HCT116 (cell line): ENCODE results near the gene ERC2. TPM values are rescaled to one million over a fixed set of nuclear protein-coding genes. Genes with fewer than 3 reads are reported as not detected.

Source experiments
- ATAC-seq: fragments of 200-7000 bp; cut with Tn5 transposase; 2 replicates; pipeline ENCODE4 v1.9.1; 2020; ENCODE audit warnings: mild to moderate bottlenecking, moderate library complexity
- BruUV-seq: library from RNA; stranded (reverse); fragments of 400-500 nt; replicated peaks from 2 replicates; lab custom pipeline; 2021; lab: Mats Ljungman, UMichigan
- CTCF ChIA-PET: fragments of 300-600 bp; sonication (Branson Sonifier 250); formaldehyde crosslinking; loops from one replicate; lab custom pipeline; 2021; ENCODE audit warnings: antibody characterized with exemption; lab: Charles Lee
- POLR2A ChIA-PET: fragments of 300-600, 350-600 bp; sonication (Branson Sonifier 250); formaldehyde crosslinking; loops from one replicate; lab custom pipeline; 2021; ENCODE audit warnings: antibody characterized with exemption; lab: Charles Lee
- RAD21 ChIA-PET, 2 experiments: fragments of 300-600 bp; sonication (Branson Sonifier 250); formaldehyde crosslinking; loops; one replicate each; lab custom pipeline; 2023; ENCODE audit warnings: low total read pairs in 2 of 2; ENCODE audit not compliant: uncharacterized antibody in 2 of 2, unreplicated experiment in 2 of 2, low non-redundant PET in 1 of 2; lab: Charles Lee
- DNase-seq: peaks from one replicate; pipeline ENCODE4 v3.0.0-alpha.2; 2010; ENCODE audit warnings: low read depth, low spot score
- H2AFZ ChIP-seq: fragments of 200-600 bp; shearing (Covaris generic), sonication (generic); 2 replicates; pipeline ENCODE4 v1.6.1; 2017; ENCODE audit warnings: low read depth, mixed run types, mixed read lengths, antibody characterized with exemption, low read length; ENCODE audit not compliant: poor library complexity, severe bottlenecking
- H3K27ac ChIP-seq: 2 replicates; pipeline ENCODE4 v1.5.1; 2012; ENCODE audit warnings: low read depth, low read length
- H3K27me3 ChIP-seq: fragments of 200-600 bp; sonication (generic); 2 replicates; pipeline ENCODE4 v1.6.1; 2016; ENCODE audit warnings: mixed run types, low read length, mixed read lengths; ENCODE audit not compliant: insufficient read depth
- H3K36me3 ChIP-seq, 2 experiments: fragments of 200-500 bp in 1 of 2; fragments of 200-600 bp in 1 of 2; sonication (Bioruptor generic) in 1 of 2; sonication (generic) in 1 of 2; 2 replicates each; pipeline versions ENCODE4 v1.5.1 to v1.6.1; 2014 to 2016; ENCODE audit warnings: low read length in 2 of 2, inconsistent platforms in 1 of 2, mixed read lengths in 1 of 2, mixed run types in 1 of 2; ENCODE audit not compliant: insufficient read depth in 2 of 2, control insufficient read depth in 1 of 2
- H3K4me1 ChIP-seq, 2 experiments: fragments of 200-600 bp in 1 of 2; sonication (generic) in 1 of 2; 2 replicates each; pipeline versions ENCODE4 v1.5.1 to v1.6.1; 2012 to 2017; ENCODE audit warnings: low read length in 2 of 2, inconsistent platforms in 1 of 2, mild to moderate bottlenecking in 1 of 2, mixed read lengths in 1 of 2, mixed run types in 1 of 2, moderate library complexity in 1 of 2; ENCODE audit not compliant: insufficient read depth in 2 of 2, control insufficient read depth in 1 of 2
- H3K4me2 ChIP-seq: fragments of 200-600 bp; sonication (generic); 2 replicates; pipeline ENCODE4 v1.6.1; 2017; ENCODE audit warnings: mixed run types, low read length, mixed read lengths
- H3K4me3 ChIP-seq, 2 experiments: fragments of 200-600 bp in 1 of 2; sonication (generic) in 1 of 2; replicated peaks in 1 of 2; 2 replicates each; pipeline ENCODE4 v1.5.1; 2011 to 2016; ENCODE audit warnings: low read length in 2 of 2, control low read depth in 1 of 2, low read depth in 1 of 2, mild to moderate bottlenecking in 1 of 2, mixed read lengths in 1 of 2, mixed run types in 1 of 2
- H3K79me2 ChIP-seq: fragments of 200-600 bp; sonication (generic); 2 replicates; pipeline ENCODE4 v1.6.1; 2017; ENCODE audit warnings: mild to moderate bottlenecking, mixed run types, low read length, moderate library complexity, mixed read lengths; ENCODE audit not compliant: insufficient read depth
- H3K9ac ChIP-seq: fragments of 200-600 bp; sonication (generic); 2 replicates; pipeline ENCODE4 v1.6.1; 2016; ENCODE audit warnings: low read length, mixed read lengths
- H3K9me2 ChIP-seq: fragments of 200-600 bp; sonication (generic), shearing (Covaris generic); 2 replicates; pipeline ENCODE4 v1.6.1; 2017; ENCODE audit warnings: mixed run types, mild to moderate bottlenecking, moderate library complexity; ENCODE audit not compliant: insufficient read depth
- H3K9me3 ChIP-seq, 2 experiments: fragments of 200-500 bp in 1 of 2; fragments of 200-600 bp in 1 of 2; sonication (Bioruptor generic) in 1 of 2; sonication (generic) in 1 of 2; 2 replicates each; pipeline ENCODE4 v1.6.1; 2014 to 2017; ENCODE audit warnings: low read length in 2 of 2, mixed read lengths in 2 of 2, inconsistent platforms in 1 of 2, low read depth in 1 of 2, mild to moderate bottlenecking in 1 of 2, mixed run types in 1 of 2, moderate library complexity in 1 of 2; ENCODE audit not compliant: control insufficient read depth in 1 of 2, insufficient read depth in 1 of 2
- H4K20me1 ChIP-seq: fragments of 200-600 bp; sonication (generic), shearing (Covaris generic); 2 replicates; pipeline ENCODE4 v1.6.1; 2017; ENCODE audit warnings: mixed run types, mild to moderate bottlenecking, moderate library complexity; ENCODE audit not compliant: insufficient read depth
- ATF3 ChIP-seq: IDR thresholded peaks from 2 replicates; pipeline ENCODE4 v1.6.1; 2012
- CEBPB ChIP-seq: IDR thresholded peaks from 2 replicates; pipeline ENCODE4 v1.6.1; 2012; ENCODE audit warnings: low read depth
- CTCF ChIP-seq, 3 experiments: fragments of 200-600 bp in 1 of 3; sonication (generic) in 1 of 3; IDR thresholded peaks in 2 of 3; conservative IDR thresholded peaks in 1 of 3; 2 replicates each; pipeline ENCODE4 v1.5.1; 2012 to 2017; ENCODE audit warnings: low read depth in 2 of 3, low read length in 2 of 3, antibody characterized with exemption in 1 of 3, borderline replicate concordance in 1 of 3, control low read depth in 1 of 3, mild to moderate bottlenecking in 1 of 3, mixed read lengths in 1 of 3, mixed run types in 1 of 3, moderate library complexity in 1 of 3; ENCODE audit not compliant: insufficient read depth in 1 of 3
- EZH2 ChIP-seq: fragments of 200-600 bp; sonication (generic); IDR thresholded peaks from 2 replicates; pipeline ENCODE4 v1.6.1; 2017; ENCODE audit warnings: antibody characterized with exemption, mixed run types
- FOSL1 ChIP-seq: IDR thresholded peaks from 2 replicates; pipeline ENCODE4 v1.6.1; 2012; ENCODE audit warnings: low read depth
- JUND ChIP-seq: IDR thresholded peaks from 2 replicates; pipeline ENCODE4 v1.6.1; 2012
- MAX ChIP-seq: IDR thresholded peaks from 2 replicates; pipeline ENCODE4 v1.6.1; 2012
- POLR2A ChIP-seq: IDR thresholded peaks from 2 replicates; pipeline ENCODE4 v1.7.0; 2011; ENCODE audit warnings: borderline replicate concordance; ENCODE audit not compliant: insufficient read depth, insufficient read length; ENCODE audit errors: extremely low read depth
- SIN3A ChIP-seq: IDR thresholded peaks from 2 replicates; pipeline ENCODE4 v1.6.1; 2012; ENCODE audit warnings: low read depth
- SP1 ChIP-seq: IDR thresholded peaks from 2 replicates; pipeline ENCODE4 v1.6.1; 2012; ENCODE audit warnings: low read depth
- TCF7L2 ChIP-seq: IDR thresholded peaks from 2 replicates; pipeline ENCODE4 v1.7.0; 2011; ENCODE audit warnings: borderline replicate concordance, inconsistent platforms; ENCODE audit not compliant: insufficient read depth, insufficient read length; ENCODE audit errors: extremely low read depth
- YY1 ChIP-seq: IDR thresholded peaks from 2 replicates; pipeline ENCODE4 v1.6.1; 2011; ENCODE audit warnings: low read length, low read depth, moderate library complexity, mild to moderate bottlenecking; ENCODE audit not compliant: insufficient replicate concordance; ENCODE audit errors: extremely low read depth
- ZFX ChIP-seq: fragments of 450-650 bp; IDR thresholded peaks from 2 replicates; pipeline ENCODE4 v1.6.1; 2017
- intact Hi-C: fragments of 100-400 bp; cut with micrococcal nuclease; formaldehyde crosslinking; loops from 2 replicates; pipeline ENCODE4 v1.10.0; 2022
- total RNA-seq: library from RNA; stranded (reverse); gene quantifications from one replicate; pipeline ENCODE4 v1.2.1, GENCODE V29; 2021; ENCODE audit not compliant: unreplicated experiment

The ERC2 gene
- total RNA-seq, 1 experiment from 2014 or later: not detected

GRCh38 chr3:56219894-56220805 lies 248.1 kb downstream of the ERC2 start:
- Histone ChIP-seq H3K4me3 (no peak overlapping the region), H3K9me3 (no peaks in the 10 kb centered on the region), H3K9ac (no peak overlapping the region), H3K9me2 (no peaks in the 10 kb centered on the region), H2AFZ (no peak overlapping the region), H3K79me2 (no peaks in the 10 kb centered on the region), H3K27ac (no peak overlapping the region), H3K27me3 (no peaks in the 10 kb centered on the region), H3K4me1 (no peaks in the 10 kb centered on the region), H4K20me1 (no peaks in the 10 kb centered on the region), H3K4me2 (no peak overlapping the region), H3K36me3 (no peaks in the 10 kb centered on the region)
- ChIA-PET CTCF (no interaction called here), POLR2A (no interaction called here), RAD21 (no interaction called here)
- TF ChIP-seq POLR2A: no peak
- TF ChIP-seq CEBPB: no peak
- TF ChIP-seq YY1: no peak
- TF ChIP-seq FOSL1: no peak
- TF ChIP-seq SIN3A: no peak
- TF ChIP-seq ZFX: no peak
- no peak for TF ChIP-seq EZH2
- no peak for TF ChIP-seq MAX
- no peak for TF ChIP-seq SP1
- no peak for TF ChIP-seq ATF3
- no peak for TF ChIP-seq CTCF (IDR thresholded peaks at IDR 0.05 in 2 of 3, conservative IDR thresholded peaks at IDR 0.05 in 1 of 3; ENCODE audit: borderline replicate concordance in 1 of 3, insufficient read depth in 1 of 3, low read depth in 2 of 3, low read length in 2 of 3)
- no peak for TF ChIP-seq TCF7L2
- no peak for TF ChIP-seq JUND
- BruUV-seq: no TSS peak
- DNase-seq (no peak), ATAC-seq (no peak)
- intact Hi-C loops: no loop called here
